COLO668 (cell line): ENCODE data around the gene PTPRE.

Experiments
- DNase-seq: peaks from one replicate; lab custom pipeline; 2025; ENCODE audit not compliant: unreplicated experiment; lab: John Stamatoyannopoulos, UW

The PTPRE gene

DNA sequence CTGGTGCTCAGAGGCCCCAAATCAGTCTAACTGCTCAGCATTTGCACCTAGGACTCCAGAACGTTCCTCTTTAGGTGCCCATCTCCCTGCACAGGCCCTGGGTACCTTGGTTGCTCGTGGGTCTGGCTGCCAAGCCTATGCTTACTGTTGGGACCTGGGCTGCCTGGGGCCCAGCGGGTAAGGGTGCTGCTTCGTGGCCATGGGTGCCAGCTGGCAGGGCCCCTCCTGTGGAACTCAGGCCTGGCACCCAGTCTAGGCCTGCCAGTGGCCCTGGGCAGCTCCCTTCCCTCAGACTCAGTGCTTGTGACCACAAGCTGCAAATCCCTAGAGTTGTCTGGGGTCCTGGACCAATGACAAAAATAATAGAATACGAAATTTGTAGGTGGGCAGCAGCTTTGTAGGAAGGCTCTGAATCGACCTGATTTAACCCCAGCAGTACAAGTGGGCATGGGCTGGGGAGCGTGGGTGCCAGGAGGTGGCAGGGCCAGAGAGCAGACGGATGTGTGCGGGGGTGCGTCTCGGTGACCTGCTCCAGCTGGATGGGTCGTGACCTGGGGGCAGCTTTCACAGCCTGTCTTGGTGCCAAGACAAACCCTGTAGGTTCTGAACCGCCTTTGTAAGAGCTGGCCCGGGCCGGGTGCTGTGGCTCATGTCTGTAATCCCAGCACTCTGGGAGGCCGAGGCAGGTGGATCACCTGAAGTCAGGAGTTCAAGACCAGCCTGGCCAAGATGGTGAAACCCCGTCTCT, 149.6 kb downstream of the PTPRE start:
- DNase-seq = no peak

DNA sequence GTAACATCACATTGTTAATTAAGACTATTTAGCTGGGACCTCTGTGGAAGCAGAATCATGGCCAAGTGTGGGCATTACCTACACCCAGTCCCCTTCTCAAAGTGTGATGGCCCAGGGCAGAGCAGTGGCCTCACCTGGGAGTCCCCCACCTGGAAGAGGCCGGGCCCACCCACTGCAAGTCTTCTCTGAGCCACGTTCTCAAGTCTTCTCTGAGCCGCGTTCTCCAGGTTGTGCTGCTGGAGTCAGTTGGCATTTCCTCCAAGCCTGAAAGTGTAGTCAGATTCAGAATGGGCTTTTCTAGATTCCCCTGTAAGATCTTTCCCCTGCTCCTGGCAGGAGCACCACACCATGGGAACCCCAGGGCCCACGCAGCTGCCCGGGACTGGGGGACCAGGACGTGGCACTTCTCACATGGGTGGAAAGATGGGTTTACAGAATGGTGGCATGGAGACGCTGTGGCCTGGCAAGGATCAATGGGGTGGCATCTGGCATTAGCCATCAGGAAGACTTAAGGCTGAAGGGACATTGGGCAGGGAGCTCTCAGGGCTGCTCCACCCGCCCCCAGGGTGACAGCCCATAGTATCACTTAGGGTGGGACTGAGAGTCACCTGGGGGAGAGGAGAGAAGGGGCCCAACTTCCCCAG, 151.3 kb downstream of the PTPRE start:
- DNase-seq = no peak

DNA sequence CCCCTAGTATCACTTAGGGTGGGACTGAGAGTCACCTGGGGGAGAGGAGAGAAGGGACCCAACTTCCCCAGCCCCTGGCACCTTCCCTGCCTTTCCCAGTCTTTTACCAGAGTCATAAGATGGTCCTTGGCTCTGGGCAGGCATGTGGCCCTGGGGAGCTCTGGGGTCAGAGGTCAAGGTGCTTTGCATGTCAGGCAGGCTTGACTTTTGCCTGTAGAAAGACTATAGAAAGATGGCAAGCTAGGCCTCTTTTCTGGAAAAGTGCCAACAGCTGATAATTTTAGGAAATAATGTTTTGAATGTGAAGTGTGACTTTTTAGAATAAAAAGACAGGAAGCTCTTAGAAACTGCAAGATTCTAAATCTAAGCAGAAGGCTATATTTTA, 151.8 kb downstream of the PTPRE start:
- DNase-seq = no peak

DNA sequence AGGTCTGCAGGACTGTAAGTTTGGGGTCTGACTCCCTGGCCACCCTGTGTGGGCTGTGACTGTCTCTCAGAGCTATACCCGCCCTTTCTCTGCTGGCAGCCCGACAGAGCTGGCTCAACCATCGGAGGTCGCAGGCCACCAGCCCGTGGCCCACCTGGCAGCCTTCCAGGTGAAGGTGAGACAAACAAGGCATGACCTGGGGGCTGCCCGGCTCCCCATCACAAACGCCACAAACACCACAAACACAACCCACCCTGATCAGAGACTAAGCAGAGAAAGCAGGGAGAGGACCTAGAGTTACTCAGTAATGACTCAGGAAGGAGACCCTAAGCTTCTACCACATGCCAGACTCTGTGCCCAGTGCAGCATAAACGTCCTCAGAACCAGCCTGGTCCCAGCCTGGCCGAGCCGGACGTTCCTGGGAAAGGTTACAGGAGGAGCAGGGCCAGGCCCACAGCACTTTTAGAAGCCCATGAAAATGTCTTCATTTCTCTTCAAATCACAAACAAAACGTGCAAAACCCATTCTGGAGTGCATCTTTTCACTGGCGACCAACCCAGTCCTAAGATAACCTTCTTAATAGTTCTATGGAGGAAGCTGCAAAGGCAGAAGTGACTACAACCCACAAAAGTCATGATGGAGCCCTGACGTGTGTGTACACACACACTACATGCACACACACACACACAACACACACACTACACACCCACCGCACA, 152.5 kb downstream of the PTPRE start:
- DNase-seq = no peak

DNA sequence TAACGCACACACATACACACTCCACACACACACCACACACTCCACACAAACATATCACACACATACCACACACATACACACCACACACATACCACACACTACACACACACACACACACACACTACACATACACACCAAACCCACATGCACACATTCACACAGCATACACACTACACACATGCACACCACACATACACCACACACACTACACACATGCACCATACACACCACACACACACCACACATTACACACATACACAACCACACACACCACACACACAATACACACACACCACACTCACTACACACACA, 153.0 kb downstream of the PTPRE start:
- no peak for DNase-seq

DNA sequence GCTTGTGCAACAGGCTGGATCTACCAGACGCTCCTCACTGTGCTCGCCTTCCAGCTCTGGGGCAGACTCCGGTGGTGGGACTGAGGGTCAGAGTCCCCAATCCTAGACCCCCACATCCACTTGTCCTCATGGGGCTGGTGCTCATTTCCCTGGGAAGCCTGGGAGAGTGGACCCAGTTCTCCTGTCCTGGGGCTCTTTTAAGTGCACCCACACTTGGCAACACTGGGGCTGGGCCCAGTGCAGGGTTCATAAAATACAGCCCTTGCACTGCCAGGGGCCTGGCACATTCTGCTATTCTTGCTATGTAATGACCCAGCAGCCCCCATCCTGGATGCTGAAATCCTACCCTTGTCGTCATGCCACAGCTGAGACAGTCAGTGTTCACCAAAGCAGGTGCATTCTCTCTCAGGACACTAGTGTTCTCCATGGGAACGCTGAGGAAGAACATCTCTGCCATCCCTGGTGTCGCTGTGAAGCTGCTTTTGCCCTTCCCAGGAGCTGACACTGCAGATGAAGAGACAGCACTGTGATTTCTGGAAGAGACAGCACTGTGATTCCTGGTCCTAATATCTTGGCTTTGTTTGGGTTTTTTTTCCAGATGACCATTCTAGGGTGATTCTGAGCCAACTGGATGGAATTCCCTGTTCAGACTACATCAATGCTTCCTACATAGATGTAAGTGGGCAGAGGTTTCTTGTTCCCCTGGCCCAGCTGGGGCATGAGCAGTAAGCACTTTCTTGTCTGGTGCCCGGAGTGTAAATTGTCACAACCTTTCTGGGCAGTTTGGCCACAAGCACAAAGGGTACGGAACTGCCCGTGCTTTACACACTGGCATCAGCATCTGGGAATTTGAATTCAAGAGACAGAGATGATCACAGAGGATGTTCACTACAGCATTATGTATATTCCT, 153.7 kb downstream of the PTPRE start:
- no peak for DNase-seq

DNA sequence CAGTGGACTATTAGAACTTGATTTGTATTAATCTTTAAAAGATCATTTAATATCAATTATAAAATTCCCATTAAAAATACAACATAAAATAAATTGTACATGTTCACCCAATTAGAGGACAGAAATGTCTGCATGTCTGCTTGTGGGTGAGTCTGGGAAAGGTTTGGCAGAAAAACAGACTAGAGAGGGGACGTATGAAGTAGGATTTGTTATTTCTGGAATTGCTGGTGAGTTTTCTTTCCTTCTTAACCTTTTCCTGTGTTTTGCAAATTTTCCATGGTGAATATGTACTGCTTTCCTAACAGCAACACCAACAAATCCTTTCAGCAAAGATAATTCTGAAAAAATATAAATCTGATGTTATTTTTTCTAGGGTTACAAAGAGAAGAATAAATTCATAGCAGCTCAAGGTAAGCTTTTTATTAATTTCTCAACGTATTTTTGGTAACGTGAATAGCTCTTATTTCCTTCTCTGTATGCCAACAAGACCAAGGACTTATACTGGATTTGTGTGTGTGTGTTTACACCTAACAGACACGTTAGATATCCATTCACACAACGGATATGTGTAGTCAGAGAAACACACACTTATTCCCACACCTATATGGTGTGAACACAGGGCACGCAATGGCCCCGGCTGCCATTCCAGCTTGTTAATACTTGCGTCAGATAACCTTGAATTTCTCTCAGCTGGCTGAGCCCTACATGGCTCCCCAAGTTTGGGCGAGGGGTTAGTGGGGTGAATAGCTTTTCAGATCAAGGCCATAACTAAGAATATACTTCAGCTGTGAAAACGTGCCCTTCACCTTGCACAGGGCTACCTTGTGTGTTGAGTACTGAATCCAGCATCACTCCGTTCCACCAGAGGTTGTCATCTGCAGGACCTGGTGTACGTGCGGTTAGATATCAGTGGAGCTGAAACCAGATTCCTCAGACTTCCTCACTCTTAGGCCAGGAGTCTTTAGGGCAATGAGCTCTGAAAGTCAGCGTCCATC, 154.7 kb downstream of the PTPRE start:
- no peak for DNase-seq

DNA sequence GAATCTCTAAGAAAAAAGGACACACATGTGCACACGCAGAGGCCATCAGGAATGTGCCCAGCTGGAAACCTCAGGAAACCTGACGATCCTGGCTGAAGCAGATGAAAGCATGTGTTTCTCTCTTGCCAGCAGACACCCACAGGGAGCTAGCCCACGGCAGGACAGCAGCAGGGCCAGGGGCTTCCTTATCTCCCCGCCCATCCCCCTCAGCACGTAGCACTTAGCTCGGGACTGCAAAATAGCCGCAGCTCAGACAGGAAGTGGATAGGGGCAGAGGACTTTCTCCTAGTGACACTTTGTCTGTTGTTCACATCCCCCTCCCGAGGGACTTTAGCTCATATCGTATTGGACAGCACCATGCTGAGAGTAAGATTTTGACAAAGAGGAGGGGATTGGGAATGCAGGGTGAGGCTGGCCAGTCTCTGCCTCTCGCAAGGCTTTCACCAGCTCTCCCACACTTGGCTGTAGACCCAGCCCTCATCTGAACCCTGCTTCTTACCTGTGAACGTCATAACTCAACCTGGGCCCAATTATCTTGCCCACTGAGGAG, 155.5 kb downstream of the PTPRE start:
- DNase-seq = no peak

DNA sequence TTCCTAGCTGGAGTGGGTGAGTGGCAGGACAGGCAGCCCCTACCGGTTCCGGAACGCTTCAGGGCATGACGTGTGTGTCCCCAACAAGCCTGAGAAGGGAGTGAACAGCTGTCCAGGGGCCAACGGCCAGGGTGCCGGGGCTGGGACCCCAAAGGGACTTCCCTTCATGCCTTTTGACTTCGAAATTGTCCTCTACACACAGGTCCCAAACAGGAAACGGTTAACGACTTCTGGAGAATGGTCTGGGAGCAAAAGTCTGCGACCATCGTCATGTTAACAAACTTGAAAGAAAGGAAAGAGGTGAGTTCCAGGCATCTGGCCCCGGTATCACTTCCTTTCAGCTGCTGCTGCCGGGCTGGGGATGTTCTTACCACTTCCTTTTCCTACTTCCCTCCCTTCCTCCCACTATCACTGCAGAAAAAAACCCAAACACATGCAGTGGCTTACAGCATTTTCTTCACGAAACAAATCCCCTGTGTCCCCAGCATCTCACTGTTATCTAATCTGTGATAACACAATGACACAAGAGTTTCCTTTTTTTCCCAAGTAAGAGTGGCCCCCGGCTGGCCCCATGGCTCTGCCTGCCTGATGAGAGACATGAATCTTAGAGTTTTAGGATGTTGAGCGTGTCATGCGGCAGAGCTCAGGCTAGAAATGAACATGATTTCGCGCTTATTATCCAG, 156.1 kb downstream of the PTPRE start:
- DNase-seq = no peak

DNA sequence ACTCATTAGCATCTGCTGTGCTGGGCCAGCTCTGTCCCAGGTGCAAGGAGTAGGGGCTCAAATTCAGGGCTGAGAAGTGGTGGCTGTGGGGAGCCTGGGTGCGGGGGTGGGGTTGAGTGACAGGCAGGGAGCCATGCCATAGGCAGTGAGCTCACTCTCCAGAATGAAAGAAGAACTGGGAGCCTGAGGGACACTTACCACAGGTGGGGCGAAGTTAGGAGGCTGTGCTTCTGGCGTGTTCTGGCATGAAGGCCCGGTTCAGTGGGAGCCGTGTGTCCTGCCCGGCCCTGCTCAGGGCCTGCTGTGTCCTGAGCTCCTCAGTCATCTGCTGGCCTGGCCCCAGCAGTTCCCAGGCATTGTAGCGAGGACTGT, 156.8 kb downstream of the PTPRE start:
- no peak for DNase-seq

DNA sequence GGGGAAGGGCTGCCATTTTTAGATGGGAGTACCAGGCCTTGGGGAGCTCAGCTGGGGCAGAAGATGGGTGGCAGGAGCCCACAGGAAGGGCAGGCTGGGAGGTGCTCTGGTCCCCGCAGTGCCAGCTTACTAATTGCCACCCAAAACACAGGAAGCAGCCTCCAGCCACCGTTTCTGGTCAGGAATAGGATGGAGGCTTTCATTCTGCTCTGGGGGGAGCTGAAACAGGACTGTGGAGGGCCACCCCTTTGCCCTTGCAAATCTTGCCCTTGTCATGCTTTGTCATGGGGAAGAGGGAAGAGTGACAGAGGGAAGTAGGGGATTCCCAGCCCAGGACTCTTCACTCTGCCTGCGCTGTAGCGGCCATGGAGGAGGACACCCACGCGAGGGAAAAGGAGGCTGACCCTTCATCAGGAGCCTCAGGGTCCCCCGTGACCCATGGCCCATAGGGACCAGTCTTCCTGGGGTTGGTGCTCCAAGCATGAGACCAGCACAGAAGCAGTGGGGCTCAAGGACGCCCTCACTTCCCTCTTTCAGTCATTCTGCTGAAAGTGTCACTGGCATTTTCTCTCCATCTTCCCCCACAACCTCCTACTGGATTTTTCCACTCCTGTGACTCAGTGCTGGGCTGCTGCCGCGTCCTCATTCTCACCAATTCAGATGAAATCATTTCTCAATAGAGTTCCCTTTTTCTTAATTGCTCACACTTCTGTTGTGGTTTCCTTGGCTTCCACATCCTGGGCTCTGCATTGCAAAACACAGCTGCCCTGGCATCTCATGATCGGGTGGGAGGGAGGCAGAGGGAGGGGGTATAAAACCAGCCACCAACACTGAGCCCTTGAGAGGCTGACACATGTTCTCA, 157.4 kb downstream of the PTPRE start:
- DNase-seq = no peak

DNA sequence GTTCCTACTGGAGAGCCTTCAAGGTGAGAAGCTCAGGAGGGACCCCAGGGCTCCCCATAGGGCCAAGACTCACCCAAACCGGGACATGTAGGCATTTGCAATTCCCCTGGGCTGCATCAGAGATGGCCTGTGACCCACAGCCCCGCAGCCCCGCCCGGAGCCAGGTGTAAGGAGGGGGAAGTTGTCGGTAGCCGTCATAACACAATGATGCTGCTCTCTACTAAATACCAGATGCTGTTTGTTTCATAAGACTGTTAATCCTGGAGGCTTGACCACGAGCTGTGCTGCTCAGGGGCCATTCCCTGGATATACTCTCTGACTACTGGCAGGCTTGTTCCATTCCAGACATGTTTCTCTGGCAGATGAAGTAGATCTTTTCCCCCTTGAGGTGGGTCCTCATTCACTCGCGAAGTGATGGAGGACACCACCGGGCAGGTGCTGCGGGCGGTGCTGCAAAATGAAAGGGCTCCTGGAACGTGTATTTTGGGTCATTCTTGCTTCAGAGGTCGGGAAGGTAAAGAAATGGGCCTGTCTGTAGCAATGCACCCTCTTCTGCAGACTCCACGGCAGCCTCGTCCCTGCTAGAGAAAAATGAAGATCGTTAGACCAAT, 158.2 kb downstream of the PTPRE start:
- DNase-seq = no peak

DNA sequence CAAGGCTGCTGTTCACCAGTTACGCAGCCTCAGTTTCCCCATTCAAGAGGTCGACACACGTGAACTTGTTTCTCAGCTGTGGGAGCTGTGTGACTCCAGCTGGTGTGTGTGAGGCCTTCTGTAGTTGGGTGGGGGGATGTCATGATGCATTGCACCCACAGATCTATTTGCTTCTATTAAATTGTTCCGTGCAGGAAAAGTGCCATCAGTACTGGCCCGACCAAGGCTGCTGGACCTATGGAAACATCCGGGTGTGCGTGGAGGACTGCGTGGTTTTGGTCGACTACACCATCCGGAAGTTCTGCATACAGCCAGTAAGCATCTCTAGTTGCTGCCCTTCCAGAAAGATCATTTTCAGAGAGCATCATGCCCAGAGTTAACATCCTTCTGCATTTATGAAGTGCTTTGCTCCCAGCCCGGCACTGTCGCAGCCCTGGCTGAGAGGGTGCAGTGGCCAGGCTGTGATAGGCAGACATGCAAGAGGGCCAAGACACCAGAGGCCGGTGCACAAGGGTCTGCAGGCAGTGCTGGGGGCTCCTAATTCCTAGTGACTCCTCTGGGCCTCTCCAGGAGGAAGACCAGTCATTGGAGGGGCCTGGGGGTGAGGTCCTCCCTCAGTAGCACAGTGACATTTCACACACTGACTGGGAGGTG, 159.1 kb downstream of the PTPRE start:
- DNase-seq = no peak

DNA sequence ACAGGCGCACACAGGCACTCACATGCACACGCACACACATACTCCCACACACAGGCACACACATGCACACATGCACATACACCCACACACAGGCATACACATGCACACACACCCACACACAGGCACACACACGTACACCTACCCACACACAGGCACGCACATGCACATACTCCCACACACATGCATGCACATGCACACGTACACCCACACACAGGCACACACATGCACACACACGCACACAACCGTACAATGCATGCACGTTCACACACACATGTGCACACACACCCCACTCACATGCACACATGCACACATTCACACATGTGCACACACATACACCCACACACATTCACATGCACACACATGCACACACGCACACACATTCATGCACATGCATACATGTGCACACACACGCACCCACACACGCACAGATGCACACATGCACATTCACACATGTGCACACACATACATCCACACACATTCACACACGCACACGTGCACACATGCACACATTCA, 160.0 kb downstream of the PTPRE start:
- no peak for DNase-seq

DNA sequence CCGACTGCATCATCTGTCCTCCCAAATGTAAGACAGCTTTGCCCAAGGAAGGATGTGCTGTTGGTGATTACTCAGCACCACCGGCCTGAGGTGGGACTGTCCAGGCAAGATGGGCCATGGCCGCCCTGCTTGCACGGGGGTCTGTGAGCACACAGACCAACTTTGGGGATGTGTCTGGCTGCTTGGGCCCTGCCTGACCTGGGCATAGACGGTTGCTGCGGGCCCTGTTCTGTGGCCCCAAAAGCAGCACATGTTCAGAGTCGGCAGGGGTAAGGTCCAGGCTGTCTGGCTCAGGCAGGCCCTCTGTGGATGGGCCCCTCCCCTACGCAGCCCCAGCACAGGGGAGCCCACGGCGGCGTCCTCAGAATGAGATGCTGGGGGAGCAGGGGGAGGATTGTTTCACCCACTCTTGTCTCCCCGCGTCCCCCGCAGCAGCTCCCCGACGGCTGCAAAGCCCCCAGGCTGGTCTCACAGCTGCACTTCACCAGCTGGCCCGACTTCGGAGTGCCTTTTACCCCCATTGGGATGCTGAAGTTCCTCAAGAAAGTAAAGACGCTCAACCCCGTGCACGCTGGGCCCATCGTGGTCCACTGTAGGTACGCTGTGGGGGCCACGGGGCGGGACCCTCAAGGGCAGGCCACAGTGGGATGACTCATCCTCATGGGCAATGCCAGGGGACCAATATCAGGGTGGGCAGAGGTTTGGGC, 160.9 kb downstream of the PTPRE start:
- DNase-seq = no peak

DNA sequence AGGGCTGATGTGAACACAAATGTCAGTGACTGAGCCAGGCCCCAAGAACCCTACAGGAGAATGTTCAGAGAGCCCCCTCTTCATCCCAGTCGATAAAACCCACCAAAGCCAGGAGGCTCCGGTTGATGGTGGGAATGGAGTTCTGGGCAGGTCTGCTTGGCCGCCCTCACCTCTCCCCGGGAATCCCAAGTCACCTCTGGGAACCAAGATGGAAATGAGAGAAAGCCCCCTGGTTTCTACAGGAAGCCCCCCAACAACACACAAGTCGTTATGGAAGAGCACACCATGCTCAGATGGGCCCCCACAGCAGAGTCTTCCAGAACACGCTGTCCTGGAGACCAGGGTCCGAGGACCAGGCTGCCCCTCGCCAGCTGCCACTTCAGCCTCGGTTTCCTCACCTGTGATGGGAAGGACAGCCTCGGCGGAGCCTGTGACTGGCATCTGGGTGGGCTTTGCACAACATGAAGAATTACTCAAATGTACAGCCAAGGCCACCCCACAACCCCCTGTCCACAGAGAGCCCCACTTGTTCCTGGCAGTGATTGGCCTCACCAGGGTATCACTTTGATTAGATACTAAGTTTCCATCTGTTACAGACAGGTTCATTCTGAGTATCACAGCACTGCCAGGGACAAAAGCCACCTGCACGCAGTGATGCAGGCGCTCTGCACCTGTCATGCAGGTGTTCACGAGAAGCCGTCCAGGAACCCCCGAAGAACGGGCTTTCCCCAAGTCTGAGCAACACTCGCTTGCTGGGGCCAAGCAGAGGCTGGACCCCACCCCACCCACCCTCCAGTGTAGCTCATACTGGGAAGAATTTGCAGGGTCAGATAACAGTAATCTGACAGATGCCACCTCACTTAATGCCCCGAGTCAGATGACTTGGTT, 161.7 kb downstream of the PTPRE start:
- DNase-seq = peak; percentile 25
